DND-41 (cell line): ENCODE results near the gene ETF1.
A peak's percentile ranks its signal among the peaks of the same experiment; 100 is the strongest.

Experiments used
- ATAC-seq: fragments of 200-7000 bp; cut with Tn5 transposase; 3 replicates; pipeline ENCODE4 v1.9.1; 2021; ENCODE audit warnings: low read depth; ENCODE audit not compliant: insufficient read depth
- DNase-seq: peaks from one replicate; pipeline ENCODE4 v3.0.0-alpha.2; 2020
- H2AFZ ChIP-seq: 2 replicates; pipeline ENCODE4 v1.6.0; 2012; ENCODE audit warnings: low read depth, low read length
- H3K27ac ChIP-seq: 2 replicates; pipeline ENCODE4 v1.5.1; 2012; ENCODE audit warnings: low read length, inconsistent platforms
- H3K27me3 ChIP-seq: fragments of 200-600 bp; sonication (generic); 2 replicates; pipeline ENCODE4 v1.6.0; 2012; ENCODE audit warnings: low read length, mild to moderate bottlenecking, inconsistent platforms; ENCODE audit not compliant: insufficient read depth, poor library complexity
- H3K36me3 ChIP-seq: 2 replicates; pipeline ENCODE4 v1.5.1; 2012; ENCODE audit warnings: low read length, inconsistent platforms; ENCODE audit not compliant: insufficient read depth
- H3K4me1 ChIP-seq: 2 replicates; pipeline ENCODE4 v1.5.1; 2012; ENCODE audit warnings: mild to moderate bottlenecking, low read length; ENCODE audit not compliant: insufficient read depth
- H3K4me2 ChIP-seq: 2 replicates; pipeline ENCODE4 v1.6.0; 2012; ENCODE audit warnings: mild to moderate bottlenecking, moderate library complexity, low read length, inconsistent platforms; ENCODE audit not compliant: insufficient read depth
- H3K4me3 ChIP-seq, 2 experiments: fragments of 200-600 bp in 1 of 2; shearing (Covaris generic) in 1 of 2; 2 replicates each; pipeline ENCODE4 v1.5.1; 2012 to 2016; ENCODE audit warnings: inconsistent platforms in 2 of 2, low read length in 2 of 2, mild to moderate bottlenecking in 2 of 2, low read depth in 1 of 2, moderate library complexity in 1 of 2
- H3K79me2 ChIP-seq: 2 replicates; pipeline ENCODE4 v1.6.0; 2012; ENCODE audit warnings: low read length, inconsistent platforms; ENCODE audit not compliant: insufficient read depth
- H3K9ac ChIP-seq: 2 replicates; pipeline ENCODE4 v1.6.0; 2012; ENCODE audit warnings: low read depth, mild to moderate bottlenecking, inconsistent platforms, low read length, moderate library complexity
- H3K9me3 ChIP-seq: 2 replicates; pipeline ENCODE4 v1.5.1; 2012; ENCODE audit warnings: low read length, moderate library complexity, mild to moderate bottlenecking, inconsistent platforms; ENCODE audit not compliant: insufficient read depth, severe bottlenecking
- H4K20me1 ChIP-seq: 2 replicates; pipeline ENCODE4 v1.6.0; 2012; ENCODE audit warnings: low read length; ENCODE audit not compliant: insufficient read depth
- EZH2 ChIP-seq: IDR thresholded peaks from 3 replicates; pipeline ENCODE4 v1.6.1; 2012; ENCODE audit warnings: borderline replicate concordance, low read depth, mild to moderate bottlenecking, moderate library complexity, low read length, inconsistent platforms; ENCODE audit not compliant: severe bottlenecking
- TF ChIP-seq, protein P1 (sequence below): IDR thresholded peaks from 2 replicates; pipeline ENCODE4 v1.5.1; 2012; ENCODE audit warnings: borderline replicate concordance, low read length, moderate library complexity, mild to moderate bottlenecking; ENCODE audit not compliant: poor library complexity, severe bottlenecking; ENCODE audit errors: extremely low read depth

ETF1 gene

DNA sequence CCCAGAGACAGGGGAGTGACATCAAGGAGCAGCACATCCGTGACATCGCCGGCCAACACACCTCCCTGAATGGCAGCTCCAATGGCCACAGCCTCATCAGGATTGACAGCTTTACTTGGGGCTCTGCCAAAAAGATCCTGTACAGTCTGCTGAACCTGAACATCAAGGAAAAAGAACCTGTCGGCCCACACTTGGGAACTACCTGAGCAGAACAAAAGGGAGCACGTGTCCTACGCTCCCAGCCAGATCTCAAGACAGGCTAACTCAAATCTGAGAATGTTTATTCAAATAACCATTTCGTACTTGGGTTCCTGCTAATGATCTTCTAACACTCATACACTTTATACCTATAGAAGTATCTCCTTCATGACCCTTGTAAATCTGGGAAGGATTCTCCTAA, 16.9 kb upstream of the ETF1 start:
- Histone ChIP-seq H3K79me2 (peaks cover 52% of the 10 kb centered on the region), H3K27ac (no peak overlapping the region), H3K4me3 (no peak overlapping the region), H3K9ac (no peak overlapping the region), H3K9me3 (no peaks in the 10 kb centered on the region), H3K36me3 (peaks cover 94% of the 10 kb centered on the region), H4K20me1 (peaks cover 54% of the 10 kb centered on the region; the same call in 1 of the 2 replicates), H2AFZ (no peak overlapping the region), H3K4me2 (no peak overlapping the region), H3K27me3 (no peaks in the 10 kb centered on the region), H3K4me1 (no peaks in the 10 kb centered on the region)
- TF ChIP-seq, protein P1, sequence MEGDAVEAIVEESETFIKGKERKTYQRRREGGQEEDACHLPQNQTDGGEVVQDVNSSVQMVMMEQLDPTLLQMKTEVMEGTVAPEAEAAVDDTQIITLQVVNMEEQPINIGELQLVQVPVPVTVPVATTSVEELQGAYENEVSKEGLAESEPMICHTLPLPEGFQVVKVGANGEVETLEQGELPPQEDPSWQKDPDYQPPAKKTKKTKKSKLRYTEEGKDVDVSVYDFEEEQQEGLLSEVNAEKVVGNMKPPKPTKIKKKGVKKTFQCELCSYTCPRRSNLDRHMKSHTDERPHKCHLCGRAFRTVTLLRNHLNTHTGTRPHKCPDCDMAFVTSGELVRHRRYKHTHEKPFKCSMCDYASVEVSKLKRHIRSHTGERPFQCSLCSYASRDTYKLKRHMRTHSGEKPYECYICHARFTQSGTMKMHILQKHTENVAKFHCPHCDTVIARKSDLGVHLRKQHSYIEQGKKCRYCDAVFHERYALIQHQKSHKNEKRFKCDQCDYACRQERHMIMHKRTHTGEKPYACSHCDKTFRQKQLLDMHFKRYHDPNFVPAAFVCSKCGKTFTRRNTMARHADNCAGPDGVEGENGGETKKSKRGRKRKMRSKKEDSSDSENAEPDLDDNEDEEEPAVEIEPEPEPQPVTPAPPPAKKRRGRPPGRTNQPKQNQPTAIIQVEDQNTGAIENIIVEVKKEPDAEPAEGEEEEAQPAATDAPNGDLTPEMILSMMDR, result no peak
- no peak for TF ChIP-seq EZH2
- no peak for ATAC-seq
- no peak for DNase-seq

DNA sequence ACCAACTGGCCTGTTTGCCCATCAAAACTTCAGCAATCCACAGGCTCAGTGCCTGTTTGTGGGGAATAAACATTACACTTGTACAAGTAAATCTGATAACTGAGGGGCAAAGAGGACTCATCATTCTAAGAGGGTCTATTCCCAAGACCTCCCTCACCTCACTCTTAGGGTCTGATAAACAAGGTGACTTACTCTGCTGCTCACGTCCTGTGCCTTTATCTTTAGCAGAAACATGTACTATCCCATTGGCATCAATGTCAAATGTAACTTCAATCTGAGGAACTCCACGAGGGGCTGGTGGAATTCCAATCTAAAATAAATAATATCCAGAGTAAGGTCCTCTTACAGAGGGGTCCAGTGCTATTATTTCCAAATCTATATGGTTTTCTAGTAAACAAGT, 14.6 kb upstream of the ETF1 start:
- no peak overlapping the region for H3K4me3 ChIP-seq
- no peaks in the 10 kb centered on the region for H3K4me1 ChIP-seq
- TF ChIP-seq, protein P1, result no peak
- no peak for TF ChIP-seq EZH2
- H4K20me1 ChIP-seq, result peaks cover 33% of the 10 kb centered on the region; the same call in 1 of the 2 replicates
- no peak overlapping the region for H3K9ac ChIP-seq
- H2AFZ ChIP-seq, result no peak overlapping the region
- ATAC-seq (no peak), DNase-seq (no peak)
- no peaks in the 10 kb centered on the region for H3K27me3 ChIP-seq
- peaks cover 30% of the 10 kb centered on the region for H3K79me2 ChIP-seq
- H3K27ac ChIP-seq, result no peak overlapping the region
- no peak overlapping the region for H3K4me2 ChIP-seq
- H3K9me3 ChIP-seq, result no peaks in the 10 kb centered on the region
- peaks cover 91% of the 10 kb centered on the region for H3K36me3 ChIP-seq

DNA sequence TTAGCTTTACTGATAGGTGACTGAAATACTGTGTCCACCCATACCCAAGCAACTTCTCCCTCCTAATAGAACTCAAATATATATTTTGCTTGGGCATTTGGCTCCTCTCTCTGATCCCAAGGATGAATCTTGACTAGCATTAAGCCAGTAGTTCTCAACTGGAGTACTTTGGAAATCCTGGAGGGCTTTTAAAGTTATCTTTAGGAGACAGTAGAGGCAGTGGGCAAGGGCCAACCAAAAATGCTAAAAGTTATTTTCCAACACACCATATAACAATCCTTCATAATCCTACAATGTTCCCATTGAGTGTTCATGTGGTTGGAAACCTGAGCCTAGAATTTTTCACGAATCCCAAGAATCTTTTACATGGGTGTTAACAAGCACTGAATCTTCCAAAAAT, 11.1 kb upstream of the ETF1 start:
- no peak overlapping the region for H3K9ac ChIP-seq
- no peaks in the 10 kb centered on the region for H3K9me3 ChIP-seq
- peaks cover 17% of the 10 kb centered on the region; the same call in 1 of the 2 replicates for H4K20me1 ChIP-seq
- H3K79me2 ChIP-seq, result peaks cover 7% of the 10 kb centered on the region; the same call in 1 of the 2 replicates
- peaks cover 60% of the 10 kb centered on the region for H3K36me3 ChIP-seq
- no peak overlapping the region for H3K27ac ChIP-seq
- DNase-seq (no peak), ATAC-seq (0 out of 3 replicates have a peak, but pooled peaks have one; percentile 2)
- no peak for TF ChIP-seq EZH2
- TF ChIP-seq, protein P1, result no peak
- no peak overlapping the region for H3K4me2 ChIP-seq
- no peak overlapping the region for H2AFZ ChIP-seq
- H3K4me3 ChIP-seq, result no peak overlapping the region
- H3K4me1 ChIP-seq, result no peaks in the 10 kb centered on the region
- H3K27me3 ChIP-seq, result no peaks in the 10 kb centered on the region
